HG02943 (cell line): ENCODE results near the gene DLG2.
"Not testable (repeated sequence)": the region's sequence is repeated elsewhere in the genome, so short reads cannot be mapped to it uniquely, and the experiment has no call there.

ENCODE experiments used
- ATAC-seq: cut with Tn5 transposase; IDR thresholded peaks from one replicate; pipeline ENCODE4 v1.9.1; 2021; ENCODE audit warnings: mild to moderate bottlenecking, low read depth, moderate library complexity; ENCODE audit not compliant: unreplicated experiment

The DLG2 gene

GRCh38 chr11:85627332-85627997, at the start of gene DLG2:
Gene DLG2, minus strand, starts transcription at chr11:85627344.
- ATAC-seq = no peak

GRCh38 chr11:85673393-85673792, 46.2 kb upstream of the DLG2 start:
- ATAC-seq = no peak

GRCh38 chr11:85672105-85672902, 45.2 kb upstream of the DLG2 start:
- ATAC-seq = no peak

- not testable (repeated sequence) for ATAC-seq
Measured at GRCh38 chr11:85670949-85671663, 44.0 kb upstream of the DLG2 start.

- no peak for ATAC-seq
Measured at GRCh38 chr11:85668157-85668556, 41.0 kb upstream of the DLG2 start.

- ATAC-seq = no peak
Measured at GRCh38 chr11:85666687-85667086, 39.5 kb upstream of the DLG2 start.

GRCh38 chr11:85665733-85666132, 38.6 kb upstream of the DLG2 start:
- ATAC-seq = no peak

- peak; percentile 90 for ATAC-seq
Measured at GRCh38 chr11:85664615-85665481, 37.7 kb upstream of the DLG2 start, which contains the start of gene CREBZF. Gene CREBZF, minus strand, starts transcription at chr11:85665129. Its CDS starts 254 bp downstream, at chr11:85664875.

- ATAC-seq = peak; percentile 62
Measured at GRCh38 chr11:85663753-85664614, 36.8 kb upstream of the DLG2 start.

GRCh38 chr11:85663080-85663752, 36.1 kb upstream of the DLG2 start:
- no peak for ATAC-seq

GRCh38 chr11:85661972-85662664, 35.0 kb upstream of the DLG2 start:
- no peak for ATAC-seq

- ATAC-seq = no peak
Measured at GRCh38 chr11:85658180-85658579, 31.0 kb upstream of the DLG2 start.

- no peak for ATAC-seq
Measured at GRCh38 chr11:85656777-85657176, 29.6 kb upstream of the DLG2 start.

- ATAC-seq = not testable (repeated sequence)
Measured at GRCh38 chr11:85654343-85654742, 27.2 kb upstream of the DLG2 start.

GRCh38 chr11:85652786-85653447, 25.8 kb upstream of the DLG2 start:
- ATAC-seq = no peak

GRCh38 chr11:85651118-85651517, 24.0 kb upstream of the DLG2 start:
- no peak for ATAC-seq

GRCh38 chr11:85647604-85648299, 20.6 kb upstream of the DLG2 start, which contains the start of gene TMEM126A:
Gene TMEM126A, plus strand, starts transcription at chr11:85647967. Its CDS starts 2,289 bp downstream, at chr11:85650256.
- peak; percentile 100 for ATAC-seq
